Liver (tissue), 3 donors: ENCODE measurements around the gene POPDC2.

Source experiments
- CTCF ChIP-seq: fragments of 150-350 bp; IDR thresholded peaks from 2 replicates; pipeline ENCODE4 v1.5.1; 2017; ENCODE audit warnings: improper control_type of control experiment, low read depth, low read length; ENCODE audit not compliant: missing input control
- EGR1 ChIP-seq, 2 donors: IDR thresholded peaks; 2 replicates each; pipeline ENCODE4 v1.6.1; 2016 to 2018; ENCODE audit warnings: antibody characterized with exemption in 2 of 2, low read depth in 2 of 2
- GABPA ChIP-seq, 2 donors: IDR thresholded peaks in 1 of 2; conservative IDR thresholded peaks in 1 of 2; 2 replicates each; pipeline ENCODE4 v1.6.1; 2016; ENCODE audit warnings: antibody characterized with exemption in 2 of 2, mild to moderate bottlenecking in 1 of 2, moderate library complexity in 1 of 2
- HNF4G ChIP-seq: IDR thresholded peaks from 2 replicates; pipeline ENCODE4 v1.6.1; 2016; ENCODE audit warnings: antibody characterized with exemption
- JUND ChIP-seq, 2 donors: IDR thresholded peaks; 2 replicates each; pipeline ENCODE4 v1.6.1; 2016; ENCODE audit warnings: antibody characterized with exemption in 2 of 2
- RAD21 ChIP-seq, 2 donors: IDR thresholded peaks; 2 replicates each; pipeline ENCODE4 v1.6.1; 2016; ENCODE audit warnings: antibody characterized with exemption in 2 of 2, mild to moderate bottlenecking in 2 of 2
- REST ChIP-seq: IDR thresholded peaks from 2 replicates; pipeline ENCODE4 v1.6.1; 2016; ENCODE audit warnings: antibody characterized with exemption, mild to moderate bottlenecking
- SP1 ChIP-seq: IDR thresholded peaks from 2 replicates; pipeline ENCODE4 v1.6.1; 2018; ENCODE audit warnings: antibody characterized with exemption, mild to moderate bottlenecking
- TAF1 ChIP-seq: conservative IDR thresholded peaks from 2 replicates; pipeline ENCODE4 v1.6.1; 2016; ENCODE audit warnings: antibody characterized with exemption, mild to moderate bottlenecking
- ZBTB33 ChIP-seq: IDR thresholded peaks from 2 replicates; pipeline ENCODE4 v1.6.1; 2016; ENCODE audit warnings: antibody characterized with exemption
- TF ChIP-seq, protein P1 (sequence below): IDR thresholded peaks from 2 replicates; pipeline ENCODE4 v1.6.1; 2016; ENCODE audit warnings: antibody characterized with exemption
- donor health status: healthy.
- donor health status: healthy.

DNA sequence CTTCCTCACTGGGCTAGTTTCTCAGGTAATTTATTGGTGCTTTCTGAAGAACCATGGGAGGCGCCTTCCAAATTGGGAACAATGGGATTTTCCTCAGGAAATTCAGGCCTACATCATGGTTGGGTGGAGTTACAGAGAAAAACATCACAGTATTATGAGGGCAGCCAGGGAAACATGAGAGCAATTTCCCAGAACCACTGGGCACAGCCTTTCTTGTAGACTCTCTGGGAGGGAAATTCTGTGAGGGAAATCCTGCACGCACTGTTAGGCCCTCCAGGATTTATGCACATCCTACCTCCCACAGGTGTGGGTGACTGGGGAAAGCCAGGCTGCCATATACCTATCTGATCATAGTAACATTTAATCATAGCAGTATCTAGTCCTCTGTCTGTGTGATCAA, 13.2 kb downstream of the POPDC2 start:
- no peak for TF ChIP-seq CTCF
- no peak for TF ChIP-seq TAF1
- TF ChIP-seq, protein P1, sequence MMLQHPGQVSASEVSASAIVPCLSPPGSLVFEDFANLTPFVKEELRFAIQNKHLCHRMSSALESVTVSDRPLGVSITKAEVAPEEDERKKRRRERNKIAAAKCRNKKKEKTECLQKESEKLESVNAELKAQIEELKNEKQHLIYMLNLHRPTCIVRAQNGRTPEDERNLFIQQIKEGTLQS, result no peak
- TF ChIP-seq RAD21 (IDR thresholded peaks at IDR 0.05), result peak in 1 of 2 donors; percentile 4
- no peak for TF ChIP-seq ZBTB33
- TF ChIP-seq JUND (IDR thresholded peaks at IDR 0.05), result no peak
- peak; percentile 14 for TF ChIP-seq SP1
- no peak for TF ChIP-seq HNF4G
- TF ChIP-seq GABPA (IDR thresholded peaks at IDR 0.05 in 1 of 2, conservative IDR thresholded peaks at IDR 0.05 in 1 of 2), result no peak
- no peak for TF ChIP-seq EGR1 (IDR thresholded peaks at IDR 0.05; ENCODE audit: low read depth in 2 of 2)
- TF ChIP-seq REST, result no peak
